HFFc6 (cell line): ENCODE results near the gene PTPRR. TPM values are rescaled to one million over a fixed set of nuclear protein-coding genes. Genes with fewer than 3 reads are reported as not detected.

ENCODE experiments used
- DNase-seq: peaks from one replicate; pipeline ENCODE4 v3.0.0-alpha.2; 2018
- H3K27ac Mint-ChIP-seq: 2 replicates; pipeline ENCODE4 v1.8.0; 2020; ENCODE audit warnings: mild to moderate bottlenecking, mixed read lengths
- H3K27me3 Mint-ChIP-seq: 2 replicates; pipeline ENCODE4 v1.8.0; 2021; ENCODE audit warnings: mild to moderate bottlenecking, moderate library complexity, mixed read lengths; ENCODE audit not compliant: insufficient read depth
- H3K36me3 Mint-ChIP-seq: 2 replicates; pipeline ENCODE4 v1.8.0; 2021; ENCODE audit warnings: low read depth, mixed read lengths
- H3K4me1 Mint-ChIP-seq: 2 replicates; pipeline ENCODE4 v1.8.0; 2020; ENCODE audit warnings: low read depth, mixed read lengths
- H3K4me3 Mint-ChIP-seq: 2 replicates; pipeline ENCODE4 v1.8.0; 2020; ENCODE audit warnings: mild to moderate bottlenecking, moderate library complexity, mixed read lengths
- H3K9me3 Mint-ChIP-seq: 2 replicates; pipeline ENCODE4 v1.8.0; 2020; ENCODE audit warnings: mild to moderate bottlenecking, mixed read lengths
- CTCF ChIP-seq: fragments of 200-600 bp; sonication (generic); IDR thresholded peaks from 2 replicates; pipeline ENCODE4 v1.5.0; 2021; ENCODE audit warnings: antibody characterized with exemption, mild to moderate bottlenecking
- total RNA-seq, 6 experiments: library from RNA; stranded (reverse); fragmentation: NEBNext Ultra II Directional; extraction: Animal tissue kit (Norgen Biotek cat#: 25700); gene quantifications; 2 replicates in 1 of 6; 3 replicates in 5 of 6; pipeline ENCODE4 v1.2.3, GENCODE V29; 2021

Gene PTPRR
- total RNA-seq, 6 experiments from 2014 or later = 0.40 to 1.1 (median 0.48) TPM

GRCh38 chr12:70963081-70963660 lies 42.6 kb upstream of the PTPRR start:
- DNase-seq = no peak
- peaks cover 32% of the 10 kb centered on the region for H3K9me3 Mint-ChIP-seq
- no peaks in the 10 kb centered on the region for H3K4me1 Mint-ChIP-seq
- H3K27ac Mint-ChIP-seq = no peak overlapping the region
- TF ChIP-seq CTCF = no peak
- H3K27me3 Mint-ChIP-seq = no peaks in the 10 kb centered on the region
- no peak overlapping the region for H3K4me3 Mint-ChIP-seq
- no peaks in the 10 kb centered on the region for H3K36me3 Mint-ChIP-seq

GRCh38 chr12:70962226-70962794 lies 41.8 kb upstream of the PTPRR start:
- no peak overlapping the region for H3K4me3 Mint-ChIP-seq
- no peak for TF ChIP-seq CTCF

GRCh38 chr12:70960484-70960883 lies 39.9 kb upstream of the PTPRR start:
- TF ChIP-seq CTCF = no peak
- no peak overlapping the region for H3K27ac Mint-ChIP-seq
- H3K4me1 Mint-ChIP-seq = no peaks in the 10 kb centered on the region
- peaks cover 54% of the 10 kb centered on the region for H3K9me3 Mint-ChIP-seq
- no peaks in the 10 kb centered on the region for H3K27me3 Mint-ChIP-seq
- H3K36me3 Mint-ChIP-seq = no peaks in the 10 kb centered on the region
- DNase-seq = no peak
- H3K4me3 Mint-ChIP-seq = no peak overlapping the region

More at GRCh38 chr12:70962226-70962794, 41.8 kb upstream of the PTPRR start:
- no peak for DNase-seq
- H3K9me3 Mint-ChIP-seq = peaks cover 40% of the 10 kb centered on the region
- H3K4me1 Mint-ChIP-seq = no peaks in the 10 kb centered on the region
- no peak overlapping the region for H3K27ac Mint-ChIP-seq
- no peaks in the 10 kb centered on the region for H3K27me3 Mint-ChIP-seq
- no peaks in the 10 kb centered on the region for H3K36me3 Mint-ChIP-seq

GRCh38 chr12:70955415-70955814 lies 34.9 kb upstream of the PTPRR start:
- H3K27me3 Mint-ChIP-seq = no peaks in the 10 kb centered on the region
- H3K4me1 Mint-ChIP-seq = no peaks in the 10 kb centered on the region
- no peak for TF ChIP-seq CTCF
- no peak overlapping the region for H3K27ac Mint-ChIP-seq
- peaks cover 37% of the 10 kb centered on the region for H3K9me3 Mint-ChIP-seq
- H3K4me3 Mint-ChIP-seq = no peak overlapping the region
- no peaks in the 10 kb centered on the region for H3K36me3 Mint-ChIP-seq
- DNase-seq = no peak

- no peak overlapping the region for H3K4me3 Mint-ChIP-seq
- H3K27ac Mint-ChIP-seq = no peak overlapping the region
- H3K9me3 Mint-ChIP-seq = peaks cover 12% of the 10 kb centered on the region
- 0 out of 2 replicates have a peak, but pooled peaks cover 2% of the 10 kb centered on the region for H3K36me3 Mint-ChIP-seq
- DNase-seq = no peak
- TF ChIP-seq CTCF = no peak
- H3K4me1 Mint-ChIP-seq = no peaks in the 10 kb centered on the region
- no peaks in the 10 kb centered on the region for H3K27me3 Mint-ChIP-seq
Measured at GRCh38 chr12:70950451-70950850, 29.9 kb upstream of the PTPRR start.
